GM18861 (cell line): ENCODE results near the gene FN1.

ENCODE experiments used
- ATAC-seq: cut with Tn5 transposase; IDR thresholded peaks from one replicate; pipeline ENCODE4 v1.9.1; 2021; ENCODE audit not compliant: unreplicated experiment

The FN1 gene

DNA sequence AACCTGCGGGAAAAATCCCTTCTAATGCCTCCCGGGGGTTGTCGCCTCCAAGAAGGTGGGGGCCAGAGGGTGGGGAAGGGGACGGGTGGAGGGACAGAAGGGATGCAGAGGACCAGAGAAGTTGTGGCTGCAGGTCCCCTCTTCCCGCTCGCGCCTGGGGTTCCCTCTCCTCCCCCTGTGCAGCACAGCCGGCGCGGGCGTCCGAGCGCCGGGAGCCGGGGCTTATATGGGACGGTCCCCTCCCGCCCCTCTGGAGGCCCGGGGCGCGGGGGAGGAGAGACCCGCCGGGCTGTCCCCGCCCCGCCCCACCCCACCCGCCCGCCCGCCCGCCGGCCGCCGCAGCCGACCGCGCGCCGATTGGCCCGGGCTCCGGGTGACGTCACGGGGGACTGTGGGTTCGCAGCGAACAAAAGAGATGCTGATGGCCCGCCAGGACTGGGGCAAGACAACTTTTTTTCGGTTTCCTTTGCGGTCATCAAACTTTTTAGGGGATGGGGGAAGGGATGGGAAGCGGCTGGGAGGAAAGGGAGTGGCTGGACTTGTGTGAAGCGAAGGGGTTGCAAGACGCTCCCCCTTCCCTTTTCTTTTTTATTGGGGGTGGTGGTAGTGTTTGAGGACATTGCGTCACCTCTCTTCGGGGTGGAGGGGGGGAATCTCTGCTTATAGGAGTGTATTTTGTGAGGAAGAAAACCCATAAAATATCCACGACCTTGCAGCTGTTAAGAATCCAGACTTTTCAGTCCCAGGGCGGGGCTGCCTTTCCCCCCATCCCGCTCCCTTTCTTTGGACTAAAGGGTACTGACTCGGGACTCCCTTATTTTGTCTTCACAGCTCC lies at the start of gene FN1:
TSS of gene FN1 (minus strand) at position 199 of the 835 bp plus-strand sequence. CDS start 266 bp downstream, outside the sequence.
- peak; percentile 53 for ATAC-seq

DNA sequence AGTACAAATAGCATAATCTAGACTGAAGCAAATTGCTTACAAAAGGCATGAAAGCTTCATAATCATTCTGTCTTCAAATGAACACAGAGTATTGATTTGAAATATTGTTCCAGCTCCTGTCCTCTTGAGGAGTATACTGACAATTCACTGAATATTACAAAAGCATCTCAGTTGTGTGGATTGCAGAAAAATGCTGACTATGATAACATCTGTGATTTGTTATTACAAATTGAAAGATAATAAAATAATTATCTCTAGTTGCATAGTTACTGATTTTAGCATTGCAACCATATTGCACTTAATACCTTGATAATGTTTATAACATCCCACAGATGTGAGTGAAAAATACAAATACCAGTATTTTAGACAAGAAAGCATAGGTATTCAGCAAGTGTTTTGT lies 49.2 kb upstream of the FN1 start:
- ATAC-seq: no peak

GRCh38 chr2:215484570-215484969 lies 48.7 kb upstream of the FN1 start:
- no peak for ATAC-seq

GRCh38 chr2:215483431-215483830 lies 47.6 kb upstream of the FN1 start:
- ATAC-seq: no peak

DNA sequence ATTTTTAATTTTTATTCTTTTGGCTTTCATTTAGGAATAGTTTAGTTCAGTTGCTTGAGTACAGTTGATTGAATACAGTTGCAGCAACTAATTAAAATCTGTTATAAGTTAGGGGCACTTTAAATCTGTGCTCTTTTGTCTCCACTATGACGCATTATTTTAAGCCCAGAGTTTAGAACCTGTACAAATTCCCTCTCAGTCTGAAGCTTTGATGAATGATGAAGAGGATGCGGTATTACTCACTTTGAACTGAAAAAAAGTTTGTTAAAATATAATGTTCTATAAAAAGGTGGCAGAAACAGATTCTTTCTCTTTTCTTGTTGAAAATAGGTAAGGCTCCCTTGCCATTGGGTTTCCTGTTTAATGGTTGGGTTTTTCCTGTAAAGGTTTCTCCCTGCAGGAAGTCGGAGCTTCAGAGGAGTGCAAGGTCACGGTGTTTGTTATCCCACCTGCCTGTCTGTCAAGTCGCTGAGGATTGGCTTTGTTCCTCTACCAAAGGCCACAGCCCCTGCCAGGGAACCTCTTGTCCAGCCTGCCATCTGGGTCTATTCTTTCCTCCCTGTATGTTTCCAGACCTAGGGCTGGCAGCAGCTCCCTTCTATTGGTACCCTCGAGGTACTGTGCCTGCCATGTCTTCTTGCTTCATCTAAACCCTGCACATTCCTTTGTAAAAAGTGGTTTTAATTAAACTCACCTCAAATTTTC lies 43.8 kb upstream of the FN1 start:
- ATAC-seq: no peak

GRCh38 chr2:215479121-215479520 lies 43.3 kb upstream of the FN1 start:
- ATAC-seq: no peak

DNA sequence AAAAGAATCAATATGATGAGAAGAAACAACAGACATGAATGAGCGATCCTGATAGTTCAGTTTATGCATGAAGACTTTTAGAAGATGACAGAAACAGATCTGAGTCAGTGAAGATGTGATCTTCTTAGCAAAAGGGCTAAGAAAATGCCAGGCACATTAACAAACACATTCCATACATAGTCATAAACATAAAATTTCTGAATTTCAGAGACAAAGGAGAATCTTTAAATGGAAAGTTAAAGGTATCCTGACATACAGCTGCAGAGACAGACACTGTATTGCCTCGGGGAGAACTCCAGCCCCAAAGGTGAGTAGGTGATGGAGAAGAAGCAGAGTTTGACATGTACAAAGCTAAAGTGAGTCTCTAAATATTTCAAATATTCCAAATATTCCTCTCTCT lies 40.6 kb upstream of the FN1 start:
- no peak for ATAC-seq

DNA sequence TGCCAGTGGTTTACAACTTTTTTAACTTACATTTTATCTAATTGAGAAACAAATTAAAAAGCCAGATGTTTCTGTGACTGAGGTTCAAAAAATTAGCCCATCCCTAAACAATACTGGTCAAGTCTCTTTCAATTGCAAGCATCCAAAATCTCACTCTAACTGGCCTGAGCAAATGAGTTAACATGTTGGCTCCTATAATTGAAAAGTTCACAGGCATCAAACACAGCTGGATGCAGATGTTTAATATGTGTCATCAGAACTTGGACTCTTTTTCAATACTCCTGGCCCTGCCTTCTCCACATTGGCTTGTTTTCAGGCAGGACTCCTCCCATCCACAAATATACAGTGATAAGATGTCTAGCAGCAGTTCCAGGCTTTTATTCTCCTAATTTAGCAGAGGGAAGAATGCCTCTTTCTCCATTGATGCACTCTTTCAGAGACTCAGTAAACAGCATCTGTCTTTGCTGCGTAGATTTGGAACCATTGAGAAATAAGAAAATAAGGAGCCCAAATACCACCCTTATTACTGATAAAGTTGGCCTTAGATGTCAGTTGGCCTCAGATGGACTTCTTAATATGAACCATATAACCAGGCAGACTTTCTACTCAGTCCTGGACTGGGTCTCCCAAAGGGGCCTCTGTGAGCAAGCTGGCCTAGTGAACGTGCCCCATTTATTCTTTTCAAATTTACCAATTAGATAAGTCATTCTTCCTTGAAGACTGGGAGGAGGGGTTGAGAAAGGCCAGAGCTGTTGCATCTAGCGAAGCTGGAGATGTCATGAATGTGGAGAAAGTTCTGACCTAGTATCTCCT lies 30.4 kb upstream of the FN1 start:
- no peak for ATAC-seq

DNA sequence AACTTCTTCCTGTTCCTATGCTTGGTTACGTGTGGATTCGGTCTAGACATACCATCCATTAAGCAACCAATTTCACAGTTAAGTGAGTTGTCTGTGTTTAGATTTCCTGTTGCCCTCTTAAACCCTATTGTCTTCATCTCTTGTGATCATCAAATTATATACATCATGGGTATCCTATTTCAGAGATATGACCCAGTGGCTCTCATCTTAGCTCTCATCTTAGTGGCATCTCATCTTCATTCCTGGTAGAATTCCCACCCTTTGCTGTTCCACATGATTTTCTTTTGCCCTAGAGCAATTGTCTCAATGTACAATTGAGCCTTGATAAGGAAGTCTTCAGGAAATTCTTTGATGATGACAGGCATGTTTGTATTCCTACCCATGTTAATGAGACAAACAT lies 29.4 kb upstream of the FN1 start:
- ATAC-seq: no peak

GRCh38 chr2:215461836-215462532 lies 26.1 kb upstream of the FN1 start:
- no peak for ATAC-seq

DNA sequence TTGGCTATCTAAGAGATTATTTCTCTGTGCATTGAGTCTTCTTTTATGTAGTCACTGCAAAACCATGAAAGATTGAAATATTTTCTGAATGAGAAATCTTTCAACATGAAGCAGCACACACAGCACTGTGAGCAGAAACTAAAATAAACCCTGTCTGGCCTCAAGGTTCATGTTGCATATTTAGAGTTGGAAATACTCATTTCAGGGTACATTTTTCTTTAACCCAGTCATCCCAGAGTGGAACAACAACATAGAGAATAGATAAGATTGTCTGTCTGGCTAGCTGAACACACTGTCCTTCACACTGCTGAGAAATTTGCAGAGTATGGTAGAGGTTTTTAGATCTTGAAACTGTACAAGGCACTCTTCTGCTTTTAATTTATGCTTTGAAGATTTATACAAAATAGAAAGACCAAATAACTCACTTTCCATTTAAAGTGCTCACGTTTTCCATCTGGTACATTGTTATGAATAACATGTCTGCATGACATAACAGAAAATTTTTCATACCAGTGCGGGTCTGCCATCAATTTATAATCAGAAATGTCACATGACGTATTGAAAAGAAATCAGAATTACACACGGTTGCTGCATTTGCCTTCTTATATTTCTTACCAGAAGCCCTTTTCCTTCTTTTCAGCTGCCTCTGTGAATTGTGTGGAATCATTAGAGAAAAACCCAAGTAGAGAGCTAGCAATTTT lies 25.0 kb upstream of the FN1 start:
- no peak for ATAC-seq

GRCh38 chr2:215455958-215456357 lies 20.1 kb upstream of the FN1 start:
- no peak for ATAC-seq

GRCh38 chr2:215454519-215455246 lies 18.8 kb upstream of the FN1 start:
- ATAC-seq: no peak

DNA sequence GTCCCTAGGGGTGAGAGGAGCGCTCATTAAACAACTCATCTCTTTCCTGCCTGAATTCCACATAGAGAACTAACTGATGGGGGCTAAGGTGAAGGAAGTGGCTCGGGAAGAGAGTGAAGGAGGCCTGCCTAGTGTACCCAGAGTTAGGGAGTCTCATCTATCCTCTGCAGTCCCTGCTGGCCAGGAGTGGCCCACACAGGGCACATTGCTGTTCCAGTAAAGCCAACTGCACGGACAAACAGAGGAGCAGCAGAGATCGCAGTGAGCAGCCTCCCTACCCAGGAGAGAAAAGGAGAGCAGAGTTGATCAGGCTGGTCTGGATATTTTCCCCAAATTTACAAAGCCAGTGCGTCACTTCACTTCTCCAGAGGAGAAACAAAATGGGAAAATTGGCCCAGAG lies 16.9 kb upstream of the FN1 start:
- no peak for ATAC-seq

DNA sequence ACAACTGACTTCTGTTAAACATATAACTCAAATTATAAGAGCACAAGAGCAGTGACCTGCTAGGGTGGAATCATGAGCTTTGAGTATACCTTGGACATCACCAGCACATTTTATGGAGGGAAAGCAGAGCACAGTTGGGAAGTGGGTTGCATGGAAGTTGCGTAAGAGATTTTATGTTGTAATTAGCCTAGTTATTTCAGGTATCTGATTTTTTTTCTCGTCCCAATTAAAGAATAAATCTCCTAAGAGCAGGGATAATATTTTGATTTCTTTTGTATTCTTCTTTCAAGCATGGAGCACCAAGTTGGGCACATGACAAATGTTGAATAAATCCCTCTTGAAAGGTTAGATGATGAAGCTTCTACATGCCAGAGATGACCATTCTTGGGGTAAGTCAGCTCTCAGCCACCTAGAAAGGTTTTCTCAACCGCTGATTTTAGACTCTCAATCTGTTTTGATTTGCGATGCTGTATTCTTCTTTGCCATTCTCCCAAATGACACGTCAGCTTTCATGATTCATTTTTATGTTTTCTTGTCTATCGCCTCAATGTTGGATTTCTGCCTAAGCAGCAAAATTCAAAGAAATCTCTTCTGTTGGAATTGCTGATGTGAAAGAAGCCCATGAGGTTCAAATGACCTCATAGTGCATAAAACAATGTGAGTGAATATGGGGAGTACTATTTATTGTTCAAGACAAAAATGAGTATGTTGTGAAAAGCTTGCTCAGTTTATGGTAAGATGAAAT lies 15.3 kb upstream of the FN1 start:
- ATAC-seq: no peak

GRCh38 chr2:215450188-215451011 lies 14.5 kb upstream of the FN1 start:
- ATAC-seq: no peak

GRCh38 chr2:215447673-215448081 lies 11.8 kb upstream of the FN1 start:
- ATAC-seq: no peak

GRCh38 chr2:215447056-215447455 lies 11.2 kb upstream of the FN1 start:
- no peak for ATAC-seq
